ENCODE data around the gene KRT74. TPM values are rescaled to one million over a fixed set of nuclear protein-coding genes. Genes with fewer than 3 reads are reported as not detected.

Gene KRT74
- total and polyA plus RNA-seq, 12 donors, result 0.62 TPM; not detected in 11

DNA sequence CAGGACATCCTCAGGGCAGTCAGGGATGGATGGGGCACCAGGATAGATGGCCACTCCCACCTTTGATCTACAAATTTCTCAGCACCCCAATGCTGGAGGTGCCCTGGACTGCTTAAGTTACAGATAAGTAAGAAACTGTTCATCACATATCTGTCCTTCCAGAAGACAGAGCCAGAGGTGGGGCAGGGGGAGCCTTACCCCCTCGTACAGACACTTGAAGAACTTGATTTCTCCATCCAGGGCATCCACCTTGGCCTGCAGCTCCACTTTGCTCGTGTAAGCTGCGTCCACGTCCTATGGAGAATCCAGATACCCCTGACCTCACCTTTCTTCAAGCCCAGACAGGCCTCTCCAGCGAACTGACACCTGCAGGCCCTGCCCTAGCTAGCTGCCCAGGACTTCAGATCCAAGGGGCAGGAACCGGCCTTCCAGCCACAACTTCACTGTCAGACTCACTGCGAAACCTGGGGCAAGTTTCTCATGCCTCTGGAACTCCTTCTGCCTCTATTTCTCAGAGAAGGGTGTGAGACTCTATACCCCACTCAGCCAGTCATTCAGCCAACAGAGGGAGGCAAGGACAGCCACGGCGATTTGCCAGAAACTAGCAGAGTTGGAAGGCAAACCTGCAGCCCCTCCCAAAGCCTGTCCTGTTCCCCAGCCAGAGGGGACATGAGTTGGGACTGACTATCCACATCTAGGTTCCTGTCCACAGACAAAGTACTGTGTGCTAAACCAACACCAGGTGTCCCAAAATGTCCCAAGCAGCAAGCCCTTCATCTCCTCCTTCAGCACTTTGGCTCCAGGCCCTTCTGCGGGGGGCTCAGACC is 41.0 kb upstream of the KRT74 start:
- H3K4me1 ChIP-seq, result no peaks in the 10 kb centered on the region
- H3K27me3 ChIP-seq, result peaks cover 0 to 61% (median 29%) of the 10 kb centered on the region in 7 donors
- no peak overlapping the region for H3K27ac ChIP-seq
- DNase-seq (no peak), ATAC-seq (no peak)
- no peaks in the 10 kb centered on the region for H3K9me3 ChIP-seq
- no peaks in the 10 kb centered on the region for H3K36me3 ChIP-seq
- TF ChIP-seq, protein P1, sequence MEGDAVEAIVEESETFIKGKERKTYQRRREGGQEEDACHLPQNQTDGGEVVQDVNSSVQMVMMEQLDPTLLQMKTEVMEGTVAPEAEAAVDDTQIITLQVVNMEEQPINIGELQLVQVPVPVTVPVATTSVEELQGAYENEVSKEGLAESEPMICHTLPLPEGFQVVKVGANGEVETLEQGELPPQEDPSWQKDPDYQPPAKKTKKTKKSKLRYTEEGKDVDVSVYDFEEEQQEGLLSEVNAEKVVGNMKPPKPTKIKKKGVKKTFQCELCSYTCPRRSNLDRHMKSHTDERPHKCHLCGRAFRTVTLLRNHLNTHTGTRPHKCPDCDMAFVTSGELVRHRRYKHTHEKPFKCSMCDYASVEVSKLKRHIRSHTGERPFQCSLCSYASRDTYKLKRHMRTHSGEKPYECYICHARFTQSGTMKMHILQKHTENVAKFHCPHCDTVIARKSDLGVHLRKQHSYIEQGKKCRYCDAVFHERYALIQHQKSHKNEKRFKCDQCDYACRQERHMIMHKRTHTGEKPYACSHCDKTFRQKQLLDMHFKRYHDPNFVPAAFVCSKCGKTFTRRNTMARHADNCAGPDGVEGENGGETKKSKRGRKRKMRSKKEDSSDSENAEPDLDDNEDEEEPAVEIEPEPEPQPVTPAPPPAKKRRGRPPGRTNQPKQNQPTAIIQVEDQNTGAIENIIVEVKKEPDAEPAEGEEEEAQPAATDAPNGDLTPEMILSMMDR (IDR thresholded peaks at IDR 0.05), result no peak
- 85 to 90% methylated on average over 10 of the region's 10 CpGs for WGBS, 2 donors
- no peak overlapping the region for H3K4me3 ChIP-seq
- intact Hi-C loops (cut with DNase I), result no loop called here

DNA sequence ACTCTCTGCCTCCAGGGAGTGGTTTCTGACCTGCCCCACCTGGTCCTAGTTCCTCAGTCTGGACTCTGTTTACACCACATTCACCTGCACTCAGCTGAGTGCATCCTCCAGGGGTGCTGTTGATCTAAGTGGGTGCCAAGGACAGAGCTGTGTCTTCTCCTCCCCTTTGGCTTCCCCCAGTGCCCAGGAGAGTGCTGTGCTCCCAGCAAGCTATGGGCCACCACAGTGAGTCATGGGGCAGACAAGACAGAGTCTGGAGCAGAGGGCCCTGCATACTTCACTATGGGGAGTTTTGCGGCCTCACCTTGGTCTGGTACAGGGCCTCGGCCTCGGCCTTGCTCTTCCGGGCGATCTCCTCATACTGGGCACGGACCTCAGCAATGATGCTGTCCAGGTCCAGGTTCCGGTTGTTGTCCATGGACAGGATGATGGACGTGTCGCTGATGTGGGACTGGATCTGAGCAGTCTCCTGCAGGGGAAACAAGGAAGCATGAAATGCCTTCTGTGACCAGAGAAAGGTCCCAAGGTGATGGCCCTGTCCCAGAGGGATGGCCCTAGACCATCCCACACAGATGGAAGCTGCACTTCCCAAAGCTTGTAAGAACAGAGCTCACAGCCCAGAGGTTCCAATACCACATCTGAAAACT is 39.9 kb upstream of the KRT74 start:
- no peaks in the 10 kb centered on the region for H3K4me1 ChIP-seq
- H3K9me3 ChIP-seq, result no peaks in the 10 kb centered on the region
- 92% methylated on average over 9 of the region's 9 CpGs for WGBS, 2 donors
- ATAC-seq (no peak), DNase-seq (no peak)
- H3K36me3 ChIP-seq, result no peaks in the 10 kb centered on the region
- H3K4me3 ChIP-seq, result no peak overlapping the region
- peaks cover 0 to 72% (median 35%) of the 10 kb centered on the region in 7 donors for H3K27me3 ChIP-seq
- TF ChIP-seq, protein P1 (IDR thresholded peaks at IDR 0.05), result no peak
- intact Hi-C loops (cut with DNase I), result no loop called here
- no peak overlapping the region for H3K27ac ChIP-seq

DNA sequence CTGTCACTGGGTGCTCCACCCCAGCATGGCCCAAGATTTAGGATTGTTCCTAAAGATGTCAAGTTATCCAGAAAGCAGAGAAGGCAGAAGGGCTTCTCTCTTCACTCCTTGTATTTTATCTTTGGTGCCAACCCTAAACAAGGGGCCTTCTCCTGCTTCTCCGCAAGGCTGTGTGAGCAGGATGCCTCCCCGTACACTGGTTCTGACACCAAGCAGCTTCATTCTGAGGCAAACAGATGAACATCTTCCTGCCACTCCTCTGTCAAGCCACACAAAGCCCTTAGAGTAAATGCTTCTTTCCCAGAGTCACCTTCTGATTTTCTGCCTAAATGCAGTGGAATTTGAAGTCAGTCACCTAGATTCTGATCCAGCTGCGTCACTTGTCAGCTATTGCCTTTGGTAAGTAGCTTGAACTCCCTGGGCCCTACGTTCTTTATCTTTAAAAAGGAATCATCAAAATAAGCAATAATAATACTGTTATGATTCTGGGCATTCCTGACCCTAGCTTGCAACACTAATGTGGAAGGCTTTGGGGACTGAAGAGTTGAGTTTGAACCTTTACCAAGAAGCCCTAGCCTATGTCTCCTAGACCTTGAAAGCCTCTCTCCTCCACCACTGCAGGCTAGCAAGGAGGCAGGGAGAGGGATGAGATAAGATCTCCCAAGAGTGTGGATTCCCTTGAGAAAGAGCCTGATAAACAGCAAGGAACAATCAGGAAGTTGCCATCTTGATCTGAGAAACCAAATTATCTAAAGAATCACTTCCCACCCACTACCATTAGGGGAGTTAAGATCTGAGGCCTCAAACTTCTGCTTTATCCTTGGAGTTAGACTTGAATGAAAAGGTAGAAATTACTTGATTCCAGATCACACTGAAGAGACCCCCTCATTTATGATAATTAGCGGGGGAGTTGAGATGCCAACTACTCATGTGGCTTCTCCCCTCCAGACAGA is 39.1 kb upstream of the KRT74 start:
- H3K27ac ChIP-seq, result no peak overlapping the region
- TF ChIP-seq, protein P1 (IDR thresholded peaks at IDR 0.05), result no peak
- H3K4me3 ChIP-seq, result no peak overlapping the region
- 85 to 86% methylated on average over 5 of the region's 5 CpGs for WGBS, 2 donors
- no peak for ATAC-seq
- H3K9me3 ChIP-seq, result no peaks in the 10 kb centered on the region
- DNase-seq, result no peak
- intact Hi-C loops (cut with DNase I), result no loop called here
- H3K4me1 ChIP-seq, result no peaks in the 10 kb centered on the region
- no peaks in the 10 kb centered on the region for H3K36me3 ChIP-seq
- H3K27me3 ChIP-seq, result peaks cover 0 to 80% (median 40%) of the 10 kb centered on the region in 7 donors

DNA sequence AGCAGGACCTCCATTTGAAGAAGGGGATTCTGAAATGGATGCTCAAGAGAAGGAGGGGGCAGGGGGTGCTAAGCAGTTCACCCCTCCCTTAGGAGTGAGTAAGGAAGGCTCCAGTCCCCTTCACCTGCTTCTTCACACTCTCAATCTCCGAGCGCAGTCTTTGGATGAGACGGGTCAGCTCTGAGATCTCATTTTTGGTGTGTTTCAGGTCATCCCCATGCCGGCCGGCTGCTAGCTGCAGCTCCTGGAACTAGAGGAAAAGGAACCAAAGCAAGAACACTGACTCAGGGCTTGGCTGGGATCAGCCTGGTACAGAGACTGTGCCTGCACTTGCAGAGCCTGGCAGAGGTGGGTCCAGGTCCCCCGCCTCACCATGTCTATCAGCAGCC is 37.4 kb upstream of the KRT74 start:
- intact Hi-C loops (cut with DNase I), result no loop called here
- Histone ChIP-seq H3K27ac (no peak overlapping the region), H3K36me3 (no peaks in the 10 kb centered on the region), H3K4me3 (no peak overlapping the region), H3K27me3 (peaks cover 0 to 79% (median 47%) of the 10 kb centered on the region in 7 donors), H3K4me1 (no peaks in the 10 kb centered on the region), H3K9me3 (no peaks in the 10 kb centered on the region)
- whole genome bisulfite sequencing, 2 donors, result 89 to 91% methylated on average over 6 of the region's 6 CpGs
- TF ChIP-seq, protein P1 (IDR thresholded peaks at IDR 0.05), result no peak
- no peak for ATAC-seq
- DNase-seq, result no peak

Measured in heart right ventricle (tissue), 16 donors.